ENCODE results near the gene MS4A18. TPM values are rescaled to one million over a fixed set of nuclear protein-coding genes. Genes with fewer than 3 reads are reported as not detected.

MS4A18 gene
- total and polyA plus RNA-seq, 10 of the 15 experiments (the other 5 are each of a cell fraction or from before 2014, with no cell fraction given) = not detected

GRCh38 chr11:60769811-60770210 lies 45.3 kb downstream of the MS4A18 start (continued):
- TF ChIP-seq CUX1 (IDR thresholded peaks at IDR 0.05; ENCODE audit: insufficient replicate concordance, low read depth, low read length) (no peak), MLLT1 (IDR thresholded peaks at IDR 0.05) (no peak)

GRCh38 chr11:60771146-60771545 lies 46.6 kb downstream of the MS4A18 start:
- Histone ChIP-seq H3K36me3 (ENCODE audit: control insufficient read depth in 2 of 2, insufficient read depth in 2 of 2, low read length in 1 of 2) (no peaks in the 10 kb centered on the region), H3K4me1 (ENCODE audit: control insufficient read depth, insufficient read depth, low read length) (peaks cover 11% of the 10 kb centered on the region), H2AFZ (ENCODE audit: control insufficient read depth, low read depth, low read length) (no peak overlapping the region), H4K20me1 (ENCODE audit: control insufficient read depth, insufficient read depth) (no peaks in the 10 kb centered on the region; the same call in 1 of the 2 replicates), H3K9me3 (replicated peaks; ENCODE audit: control insufficient read depth, insufficient read depth, low read length) (no peaks in the 10 kb centered on the region; the same call in 1 of the 3 replicates), H3K4me3 (no peak overlapping the region), H3K79me2 (ENCODE audit: control insufficient read depth, insufficient read depth, low read length) (no peaks in the 10 kb centered on the region), H3K27ac (ENCODE audit: control insufficient read depth, insufficient read depth) (no peak overlapping the region), H3K27me3 (replicated peaks in 1 of 2; ENCODE audit: control insufficient read depth in 2 of 2, insufficient read depth in 2 of 2, low read length in 1 of 2) (no peaks in the 10 kb centered on the region), H3K4me2 (ENCODE audit: control insufficient read depth, insufficient read depth) (no peak overlapping the region), H3K9ac (ENCODE audit: control insufficient read depth, insufficient read depth, low read length) (no peak overlapping the region)
- SMC1A ChIA-PET (ENCODE audit: uncharacterized antibody, unreplicated experiment) = interaction anchor here (1.5 to 12.5 kb wide), 3 partner anchors 7 to 128 kb away, joined by 4 to 143 read pairs (median 8); no protein-coding TSS in a partner anchor
- WGBS (ENCODE audit: insufficient coverage, insufficient replicate concordance, low lambda C conversion rate, missing lambda C conversion rate) = 84% methylated on average over 4 of the region's 4 CpGs
- DNase-seq (ENCODE audit: low read depth, low spot score) = no peak
- FAIRE-seq = no peak
- RAD21 ChIA-PET (ENCODE audit: unreplicated experiment) = interaction anchor here (1.2 to 8.4 kb wide), 2 partner anchors 7 to 71 kb away, joined by 5 to 119 read pairs; partner anchors contain the start of gene MS4A8
- POLR2A ChIA-PET = interaction anchor here (0.5 to 0.6 kb wide), 2 partner anchors 141 to 1914 kb away, joined by 3 to 4 read pairs; no protein-coding TSS in a partner anchor
- CTCF ChIA-PET = interaction anchor here (1.1 to 4.1 kb wide), 5 partner anchors 8 to 134 kb away, joined by 3 to 26 read pairs (median 4); no protein-coding TSS in a partner anchor
- no peak for ATAC-seq
- no TSS peak for BruUV-seq (replicated peaks)
- intact Hi-C loops (cut with micrococcal nuclease; ENCODE audit: unreplicated experiment) (no loop called here), in situ Hi-C loops (cut with MboI) (loop anchor here (5.0 to 25.0 kb wide), 2 partner anchors 121 to 1584 kb away; no protein-coding TSS in a partner anchor)
- no peak for TF ChIP-seq SREBF1 (IDR thresholded peaks at IDR 0.05; ENCODE audit: low read length)
- TF ChIP-seq ESRRA (IDR thresholded peaks at IDR 0.05; ENCODE audit: low read length) = no peak
- no peak for TF ChIP-seq BCLAF1 (IDR thresholded peaks at IDR 0.05)
- no peak for TF ChIP-seq POLR2AphosphoS2 (IDR thresholded peaks at IDR 0.05; ENCODE audit: low read depth, low read length)
- TF ChIP-seq KDM1A (IDR thresholded peaks at IDR 0.05; ENCODE audit: borderline replicate concordance) = no peak
- no peak for TF ChIP-seq NR2C2 (IDR thresholded peaks at IDR 0.05; ENCODE audit: borderline replicate concordance, control insufficient read depth, insufficient read length, low read depth)
- TF ChIP-seq BCL11A (IDR thresholded peaks at IDR 0.05; ENCODE audit: low read depth, low read length) = no peak
- TF ChIP-seq NFYA (IDR thresholded peaks at IDR 0.05; ENCODE audit: borderline replicate concordance, low read depth, low read length) = no peak
- TF ChIP-seq SMC3 (IDR thresholded peaks at IDR 0.05; ENCODE audit: borderline replicate concordance, low read length) = no peak
